ENCODE results near the gene NT5DC2.
A peak's percentile ranks its signal among the peaks of the same experiment; 100 is the strongest.

NT5DC2 gene

DNA sequence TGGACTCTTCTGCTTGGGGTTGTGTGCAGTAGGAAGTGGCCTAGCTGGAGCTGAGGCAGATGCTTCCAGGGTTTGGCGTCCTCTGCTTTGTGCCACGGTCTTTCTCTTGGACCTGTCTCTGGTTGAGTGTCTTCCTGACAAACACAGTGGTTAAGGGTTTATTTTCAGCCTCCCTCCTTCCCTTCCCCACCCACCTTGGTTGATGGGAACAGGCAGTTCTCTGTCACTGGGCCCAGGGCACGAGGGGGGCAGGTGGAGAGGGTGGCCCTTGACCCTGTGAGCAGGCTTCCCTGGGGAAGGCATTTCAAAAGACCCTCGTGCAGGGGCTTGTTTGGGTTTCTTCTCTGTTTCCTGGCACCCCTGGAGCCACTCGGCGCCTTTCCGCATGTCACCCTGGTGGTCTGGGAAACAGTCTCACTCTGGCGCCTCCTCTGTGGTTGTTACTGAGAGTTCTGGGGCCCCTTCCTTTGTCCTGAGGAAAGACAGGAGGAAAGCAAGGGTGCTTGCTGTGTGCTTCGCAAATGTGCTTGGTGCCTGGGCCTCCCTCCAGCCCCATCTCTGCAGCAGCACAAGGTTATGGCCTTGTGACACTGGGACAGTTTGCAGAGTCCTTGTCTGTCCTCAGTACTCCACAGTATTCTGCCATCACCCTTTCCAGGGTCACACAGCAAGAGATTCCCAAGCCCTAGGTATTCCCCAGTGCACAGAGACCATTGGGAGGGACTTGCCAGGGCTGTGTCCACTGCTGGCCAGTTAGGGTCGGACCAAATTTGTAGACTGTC is 48.8 kb downstream of the NT5DC2 start:
- no peak for DNase-seq

DNA sequence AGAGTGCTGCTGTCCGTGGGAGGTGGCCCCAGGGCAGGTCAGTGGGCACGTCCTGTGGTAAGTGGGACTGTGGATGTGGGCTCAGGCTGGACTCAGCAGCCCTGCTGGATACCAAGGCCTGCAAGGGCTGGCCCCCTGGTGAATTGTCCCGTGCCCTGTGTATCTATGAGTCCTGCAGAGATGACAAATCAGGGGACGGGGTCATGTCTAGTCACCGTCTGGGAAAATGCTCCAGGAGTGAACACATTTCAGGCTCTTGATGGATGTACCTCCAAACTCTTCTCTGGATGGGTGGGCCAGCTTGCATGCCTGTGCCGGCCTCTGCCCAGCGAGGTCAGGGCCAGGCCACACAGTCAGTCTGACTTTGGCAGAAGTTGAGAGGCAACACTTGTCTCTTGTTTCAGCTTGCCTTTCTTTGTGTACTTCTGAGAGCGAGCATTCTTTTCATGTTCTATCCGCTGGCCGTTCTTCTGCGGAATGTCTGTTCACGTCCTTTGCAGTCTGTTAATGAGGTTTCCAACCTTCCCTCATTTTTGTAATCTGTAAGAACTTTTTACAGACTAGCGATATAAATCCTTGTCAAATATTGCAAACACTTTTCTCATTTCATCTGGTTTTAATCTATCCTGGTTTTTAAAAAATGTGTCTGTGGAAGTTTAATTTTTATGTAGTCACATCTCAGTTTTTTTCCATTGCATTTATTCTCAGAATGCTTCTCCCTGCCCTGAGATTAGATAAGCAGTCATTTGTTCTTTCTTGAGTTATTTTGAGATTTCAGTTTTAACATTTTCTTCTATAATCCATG is 49.9 kb downstream of the NT5DC2 start:
- DNase-seq, result peak; percentile 68

DNA sequence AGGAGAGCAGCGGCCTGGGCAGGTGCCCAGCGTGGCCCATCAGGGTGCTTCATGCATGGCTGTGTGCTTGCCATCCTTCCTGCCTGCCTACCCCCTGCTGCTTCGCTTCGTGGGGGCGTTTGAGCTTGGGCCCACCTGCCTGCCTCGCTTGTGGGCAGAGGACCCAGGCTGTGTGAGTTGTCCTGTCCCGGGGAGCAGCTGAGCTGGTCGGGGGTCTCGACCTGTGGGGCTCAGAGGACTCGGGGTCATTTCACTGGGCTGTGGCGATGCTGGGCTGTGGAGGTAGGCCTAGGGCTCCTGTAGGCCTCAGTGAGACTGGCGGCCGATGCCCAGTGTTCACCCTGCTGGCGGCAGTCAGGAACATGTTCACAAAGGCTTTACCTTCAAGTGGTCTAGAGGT is 50.6 kb downstream of the NT5DC2 start:
- DNase-seq, result no peak

- DNase-seq, result no peak
Measured at GRCh38 chr3:52481819-52482521, 51.7 kb downstream of the NT5DC2 start.

GRCh38 chr3:52480768-52481715 is 52.6 kb downstream of the NT5DC2 start:
- DNase-seq, result peak; percentile 43

DNA sequence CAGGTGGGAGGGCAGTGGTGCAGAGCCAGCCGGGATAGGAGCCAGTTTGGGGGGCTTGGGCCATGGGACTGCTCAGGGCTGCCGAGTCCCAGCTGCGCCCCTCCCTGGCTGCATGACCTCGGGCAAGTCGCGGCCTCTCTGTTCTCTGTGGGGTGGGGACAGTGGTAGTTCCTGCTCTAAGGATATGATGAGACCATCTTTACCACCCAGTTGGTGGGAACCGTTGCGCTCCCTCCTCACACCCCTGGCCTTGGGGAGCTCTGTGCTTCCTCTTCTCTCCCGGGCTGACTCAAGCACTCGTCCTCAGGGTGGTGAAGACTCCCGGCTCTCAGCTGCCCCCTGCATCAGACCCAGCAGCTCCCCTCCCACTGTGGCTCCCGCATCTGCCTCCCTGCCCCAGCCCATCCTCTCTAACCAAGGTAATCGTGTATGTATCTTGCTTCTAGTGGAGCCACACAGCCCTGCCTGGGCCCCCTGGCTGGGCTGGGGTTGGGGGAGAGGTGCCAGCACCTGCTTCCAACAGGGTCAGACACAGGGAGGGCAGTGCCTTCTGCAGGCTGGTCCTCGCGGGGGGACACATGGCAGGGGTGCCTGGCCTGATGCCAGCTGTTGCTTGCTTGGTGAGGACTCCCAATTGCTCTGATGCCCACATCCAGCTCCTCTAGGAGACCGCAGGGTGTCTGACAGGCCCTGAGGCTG is 53.6 kb downstream of the NT5DC2 start:
- no peak for DNase-seq

DNA sequence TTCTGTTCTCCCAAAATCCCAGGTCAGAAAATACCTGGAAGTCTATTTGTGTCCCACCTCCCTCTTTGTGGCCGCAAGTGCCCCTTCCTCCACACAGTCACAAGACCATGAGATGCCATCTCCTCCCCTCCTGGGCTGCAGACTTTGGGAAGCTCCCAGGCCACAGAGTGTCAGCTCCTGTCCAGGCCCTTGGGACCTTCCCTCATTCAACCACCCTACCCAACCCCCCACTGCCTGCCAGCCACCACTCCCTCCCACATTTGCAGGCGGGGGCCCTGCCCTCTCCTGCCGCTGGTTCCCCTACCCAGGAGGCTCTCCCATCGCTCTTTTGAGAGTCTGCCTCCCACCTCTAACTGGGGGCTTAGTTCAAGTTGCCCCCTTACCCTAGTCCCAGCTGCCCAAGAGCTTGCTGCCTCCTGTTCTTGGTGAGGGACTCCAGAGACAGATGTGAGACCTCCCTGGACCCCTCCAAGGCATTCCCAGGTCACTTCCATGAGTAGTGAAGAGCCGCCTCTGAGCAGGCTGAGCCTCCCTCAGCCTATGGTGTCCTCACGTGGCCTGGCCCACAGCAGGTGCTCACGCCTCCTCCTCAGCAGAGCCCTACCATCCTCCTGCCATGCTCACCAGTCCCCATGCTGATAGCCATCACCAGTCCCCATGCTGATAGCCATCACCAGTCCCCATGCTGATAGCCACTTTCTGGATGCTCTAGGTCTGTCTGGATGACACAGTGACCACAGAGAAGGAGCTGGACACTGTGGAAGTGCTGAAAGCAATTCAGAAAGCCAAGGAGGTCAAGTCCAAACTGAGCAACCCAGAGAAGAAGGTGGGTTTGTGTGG is 54.4 kb downstream of the NT5DC2 start:
- DNase-seq, result no peak

DNA sequence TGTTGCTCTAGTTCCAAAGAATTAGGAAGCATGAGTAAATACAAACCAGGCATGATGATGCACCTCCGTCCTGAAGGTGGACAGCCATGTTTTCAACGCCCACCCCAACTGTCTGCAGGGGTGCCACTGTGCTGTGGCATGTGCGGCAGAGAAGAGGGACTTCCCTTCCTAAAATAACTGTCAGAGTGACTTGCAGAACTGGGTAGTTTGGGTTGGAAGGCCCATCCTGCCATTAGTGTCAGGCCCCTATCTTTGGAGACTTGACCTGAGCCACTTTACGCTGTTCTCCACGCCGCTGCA is 55.9 kb downstream of the NT5DC2 start:
- DNase-seq, result no peak

DNA sequence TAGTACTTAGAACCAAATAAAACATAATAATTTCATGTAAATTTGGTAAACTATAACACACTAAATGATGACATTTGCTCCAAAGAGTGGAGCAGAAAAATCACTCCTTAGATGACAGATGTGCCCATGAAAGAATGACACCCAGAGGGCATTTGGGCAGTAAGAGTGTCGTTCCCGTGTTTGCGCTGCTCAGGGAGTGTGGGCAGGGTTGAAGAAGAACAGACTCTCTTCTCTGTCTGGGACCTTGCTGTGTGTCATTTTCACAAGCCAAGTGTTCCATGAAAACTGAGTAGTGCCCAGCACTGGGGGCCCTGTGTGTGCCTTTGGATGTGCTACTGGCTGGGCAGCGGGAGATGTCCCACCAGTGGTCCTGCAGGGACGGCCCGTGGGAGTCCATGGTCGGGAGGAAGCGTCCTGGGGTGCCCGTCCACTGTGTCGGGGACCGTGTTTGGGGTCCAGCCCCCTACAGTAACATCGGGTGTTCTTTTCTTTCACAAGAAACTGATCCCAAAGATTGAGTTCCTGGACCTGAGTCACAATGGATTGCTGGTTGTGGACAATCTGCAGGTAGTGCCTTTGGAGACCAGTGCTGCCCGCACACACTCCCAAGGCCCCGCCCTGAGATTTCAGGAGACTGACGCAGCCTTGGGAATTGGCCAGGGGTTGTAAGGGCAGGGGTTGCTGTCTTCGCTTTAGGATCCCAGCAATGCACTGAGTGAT is 56.4 kb downstream of the NT5DC2 start:
- no peak for DNase-seq
